MM.1S (cell line): ENCODE measurements around the gene FMN1.

Experiments used
- DNase-seq: peaks from one replicate; pipeline ENCODE4 v3.0.0-alpha.2; 2015
- H2AFZ ChIP-seq: fragments of 300-600 bp; sonication (generic); 2 replicates; pipeline ENCODE4 v1.6.0; 2016; ENCODE audit warnings: antibody characterized with exemption, low read length
- H3F3A ChIP-seq: fragments of 300-600 bp; sonication (generic); 2 replicates; pipeline ENCODE4 v1.6.1; 2016; ENCODE audit warnings: mild to moderate bottlenecking, antibody characterized with exemption, low read length, moderate library complexity, mixed read lengths; ENCODE audit not compliant: insufficient read depth
- H3K27ac ChIP-seq: fragments of 300-600 bp; sonication (generic); 2 replicates; pipeline ENCODE4 v1.5.1; 2016; ENCODE audit warnings: mild to moderate bottlenecking, low read length
- H3K27me3 ChIP-seq: fragments of 300-600 bp; sonication (generic); replicated peaks from 2 replicates; pipeline ENCODE4 v1.6.0; 2016; ENCODE audit warnings: low read length; ENCODE audit not compliant: insufficient read depth
- H3K36me3 ChIP-seq: fragments of 300-600 bp; sonication (generic); replicated peaks from 2 replicates; pipeline ENCODE4 v1.6.1; 2016; ENCODE audit warnings: mild to moderate bottlenecking, low read length, mixed read lengths; ENCODE audit not compliant: insufficient read depth
- H3K4me1 ChIP-seq: fragments of 300-600 bp; sonication (generic); 2 replicates; pipeline ENCODE4 v1.6.1; 2016; ENCODE audit warnings: low read length, mixed read lengths
- H3K4me2 ChIP-seq: fragments of 300-600 bp; sonication (generic); 2 replicates; pipeline ENCODE4 v1.6.0; 2016; ENCODE audit warnings: low read depth, low read length
- H3K4me3 ChIP-seq: fragments of 300-600 bp; sonication (generic); 2 replicates; pipeline ENCODE4 v1.5.1; 2016; ENCODE audit warnings: low read length, mixed read lengths
- H3K79me2 ChIP-seq: fragments of 300-600 bp; sonication (generic); 2 replicates; pipeline ENCODE4 v1.6.1; 2016; ENCODE audit warnings: mixed run types, low read length, mixed read lengths
- H3K9ac ChIP-seq: fragments of 300-600 bp; sonication (generic); 2 replicates; pipeline ENCODE4 v1.6.1; 2016; ENCODE audit warnings: low read length, mixed read lengths
- H3K9me2 ChIP-seq: fragments of 300-600 bp; sonication (generic); replicated peaks from 2 replicates; pipeline ENCODE4 v1.6.1; 2016; ENCODE audit warnings: mild to moderate bottlenecking, low read length, mixed read lengths; ENCODE audit not compliant: insufficient read depth
- H3K9me3 ChIP-seq: fragments of 300-600 bp; sonication (generic); replicated peaks from 2 replicates; pipeline ENCODE4 v1.6.1; 2016; ENCODE audit warnings: mild to moderate bottlenecking, low read length, mixed read lengths; ENCODE audit not compliant: insufficient read depth
- H4K20me1 ChIP-seq: fragments of 300-600 bp; sonication (generic); 2 replicates; pipeline ENCODE4 v1.6.1; 2016; ENCODE audit warnings: mild to moderate bottlenecking, low read length, moderate library complexity, mixed read lengths; ENCODE audit not compliant: insufficient read depth
- CTCF ChIP-seq: fragments of 300-600 bp; sonication (generic); IDR thresholded peaks from 2 replicates; pipeline ENCODE4 v1.5.1; 2016; ENCODE audit warnings: antibody characterized with exemption, low read length, mixed read lengths
- EZH2 ChIP-seq: fragments of 300-600 bp; sonication (generic); optimal IDR thresholded peaks from 2 replicates; pipeline ENCODE3; 2017; ENCODE audit warnings: low read depth, mild to moderate bottlenecking, antibody characterized with exemption, low read length, mixed read lengths
- EZH2phosphoT487 ChIP-seq: fragments of 300-600 bp; sonication (generic); IDR thresholded peaks from 2 replicates; pipeline ENCODE4 v1.6.1; 2018; ENCODE audit warnings: antibody characterized with exemption, low read length

FMN1 gene

DNA sequence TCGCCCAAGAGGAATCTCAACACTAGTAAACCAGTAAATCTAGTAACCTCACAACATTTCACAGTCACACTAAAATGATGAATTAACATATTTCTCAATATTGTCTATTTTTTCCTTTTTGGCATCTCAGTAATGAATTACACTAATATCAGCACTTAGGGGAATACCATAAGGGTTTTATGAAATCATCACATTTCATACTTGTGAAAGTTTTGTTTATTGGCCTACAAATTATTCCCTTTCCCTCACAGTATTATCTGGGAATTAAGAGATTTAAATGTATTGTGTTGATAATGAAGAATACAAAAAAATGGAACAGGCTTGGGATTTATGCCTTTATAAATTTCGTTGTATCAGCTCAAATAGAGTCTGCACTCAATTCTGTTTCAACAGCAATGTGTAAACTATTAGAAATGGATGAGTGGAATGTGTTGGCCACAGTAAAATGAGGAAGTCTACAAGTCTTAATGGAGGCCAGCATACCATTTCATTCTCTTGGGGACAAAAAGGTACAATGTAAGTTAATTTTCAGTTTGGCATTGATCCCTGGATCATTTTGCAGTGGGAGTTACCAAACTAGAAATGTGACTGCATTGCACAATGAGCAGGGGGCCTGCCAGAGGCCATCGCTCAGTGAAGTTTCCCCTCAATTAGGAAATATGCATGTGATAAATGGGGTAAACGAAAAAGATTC, 195.4 kb downstream of the FMN1 start:
- Histone ChIP-seq H3K4me1 (no peaks in the 10 kb centered on the region), H3K9me3 (no peaks in the 10 kb centered on the region), H3K9ac (no peak overlapping the region), H3K27me3 (no peaks in the 10 kb centered on the region), H3F3A (no peaks in the 10 kb centered on the region), H4K20me1 (no peaks in the 10 kb centered on the region), H3K36me3 (no peaks in the 10 kb centered on the region), H3K79me2 (peaks cover 33% of the 10 kb centered on the region), H2AFZ (no peak overlapping the region), H3K27ac (no peak overlapping the region), H3K9me2 (no peaks in the 10 kb centered on the region), H3K4me3 (no peak overlapping the region), H3K4me2 (no peak overlapping the region)
- no peak for DNase-seq
- TF ChIP-seq EZH2, result no peak
- no peak for TF ChIP-seq CTCF
- no peak for TF ChIP-seq EZH2phosphoT487

GRCh38 chr15:32998182-32998581, 196.3 kb downstream of the FMN1 start:
- Histone ChIP-seq H3K4me2 (no peak overlapping the region), H3K36me3 (no peaks in the 10 kb centered on the region), H3F3A (no peaks in the 10 kb centered on the region), H3K9ac (no peak overlapping the region), H3K79me2 (peaks cover 35% of the 10 kb centered on the region), H3K4me1 (no peaks in the 10 kb centered on the region), H3K9me3 (no peaks in the 10 kb centered on the region), H3K27me3 (no peaks in the 10 kb centered on the region), H3K9me2 (no peaks in the 10 kb centered on the region), H3K4me3 (no peak overlapping the region), H4K20me1 (no peaks in the 10 kb centered on the region), H3K27ac (no peak overlapping the region), H2AFZ (no peak overlapping the region)
- TF ChIP-seq CTCF, result no peak
- TF ChIP-seq EZH2phosphoT487, result no peak
- TF ChIP-seq EZH2, result no peak
- no peak for DNase-seq

- no peaks in the 10 kb centered on the region for H4K20me1 ChIP-seq
- TF ChIP-seq EZH2 (no peak), CTCF (peak; percentile 47), EZH2phosphoT487 (no peak)
- no peaks in the 10 kb centered on the region for H3K9me3 ChIP-seq
- peaks cover 26% of the 10 kb centered on the region for H3K79me2 ChIP-seq
- H3K9me2 ChIP-seq, result no peaks in the 10 kb centered on the region
- H3K9ac ChIP-seq, result no peak overlapping the region
- H3K36me3 ChIP-seq, result no peaks in the 10 kb centered on the region
- H3K4me3 ChIP-seq, result no peak overlapping the region
- H2AFZ ChIP-seq, result no peak overlapping the region
- H3K4me1 ChIP-seq, result no peaks in the 10 kb centered on the region
- H3K4me2 ChIP-seq, result no peak overlapping the region
- no peaks in the 10 kb centered on the region for H3K27me3 ChIP-seq
- DNase-seq, result peak; percentile 42
- H3K27ac ChIP-seq, result no peak overlapping the region
- H3F3A ChIP-seq, result no peaks in the 10 kb centered on the region
These were observed 199.6 kb downstream of the FMN1 start for GRCh38 chr15:32994810-32995424.
